Measurements from ENCODE around the gene CCDC146.

- TF ChIP-seq POLR2A (IDR thresholded peaks at IDR 0.05), result no peak
- TF ChIP-seq CTCF (IDR thresholded peaks at IDR 0.05), result no peak
- TF ChIP-seq POLR2AphosphoS5 (IDR thresholded peaks at IDR 0.05), result no peak
- TF ChIP-seq EP300 (IDR thresholded peaks at IDR 0.05), result no peak
Measured at GRCh38 chr7:77188731-77189437, 66.5 kb downstream of the CCDC146 start.

All from upper lobe of left lung (tissue), 4 donors.